PC-9 (cell line): ENCODE results near the gene ACMSD. TPM values are rescaled to one million over a fixed set of nuclear protein-coding genes. Genes with fewer than 3 reads are reported as not detected.
"Not testable (repeated sequence)": the region's sequence is repeated elsewhere in the genome, so short reads cannot be mapped to it uniquely, and the experiment has no call there.

Experiments used
- BruUV-seq: library from RNA; stranded (reverse); fragments of 400-500 nt; replicated peaks from 2 replicates; lab custom pipeline; 2021; lab: Mats Ljungman, UMichigan
- CTCF ChIA-PET: fragments of 300-600 bp; sonication (Branson Sonifier 250); formaldehyde crosslinking; loops from one replicate; lab custom pipeline; 2022; ENCODE audit warnings: antibody characterized with exemption; lab: Charles Lee
- POLR2A ChIA-PET: fragments of 300-600 bp; sonication (Branson Sonifier 250); formaldehyde crosslinking; loops from one replicate; lab custom pipeline; 2022; ENCODE audit warnings: antibody characterized with exemption; ENCODE audit not compliant: unreplicated experiment; lab: Charles Lee
- DNase-seq, 2 experiments: peaks; one replicate each; pipeline versions ENCODE4 v3.0.0 to v3.0.0-alpha.2; 2015 to 2022; ENCODE audit warnings: mixed read lengths in 1 of 2
- H2AFZ ChIP-seq: fragments of 200-600 bp; sonication (generic); 2 replicates; pipeline ENCODE4 v1.8.1; 2017; ENCODE audit warnings: antibody characterized with exemption
- H3F3A ChIP-seq: fragments of 200-600 bp; sonication (generic); 2 replicates; pipeline ENCODE4 v1.8.1; 2017; ENCODE audit warnings: antibody characterized with exemption, mild to moderate bottlenecking, low read depth; ENCODE audit not compliant: insufficient read depth
- H3K27ac ChIP-seq: fragments of 200-600 bp; sonication (generic); 2 replicates; pipeline ENCODE4 v1.6.1; 2016; ENCODE audit warnings: mixed run types
- H3K27me3 ChIP-seq: fragments of 200-600 bp; sonication (generic); 2 replicates; pipeline ENCODE4 v1.6.1; 2016; ENCODE audit warnings: low read depth, mixed run types; ENCODE audit not compliant: insufficient read depth
- H3K36me3 ChIP-seq: fragments of 200-600 bp; sonication (generic); 2 replicates; pipeline ENCODE4 v1.6.1; 2016; ENCODE audit warnings: low read depth, mixed run types
- H3K4me1 ChIP-seq: fragments of 200-600 bp; sonication (generic); replicated peaks from 2 replicates; pipeline ENCODE4 v1.6.1; 2016; ENCODE audit warnings: mixed run types; ENCODE audit not compliant: insufficient read depth
- H3K4me2 ChIP-seq: fragments of 200-600 bp; sonication (generic); 2 replicates; pipeline ENCODE4 v1.6.1; 2017; ENCODE audit warnings: mixed run types
- H3K4me3 ChIP-seq: fragments of 200-600 bp; sonication (generic); 2 replicates; pipeline ENCODE4 v1.6.1; 2016; ENCODE audit warnings: mixed run types
- H3K79me2 ChIP-seq: fragments of 200-600 bp; sonication (generic); 2 replicates; pipeline ENCODE4 v1.6.1; 2017; ENCODE audit warnings: low read depth, mixed run types
- H3K9me2 ChIP-seq: fragments of 200-600 bp; sonication (generic); 2 replicates; pipeline ENCODE4 v1.8.1; 2017; ENCODE audit warnings: mild to moderate bottlenecking; ENCODE audit not compliant: insufficient read depth
- H3K9me3 ChIP-seq: fragments of 200-600 bp; sonication (generic); 2 replicates; pipeline ENCODE4 v1.8.1; 2016; ENCODE audit warnings: low read depth; ENCODE audit not compliant: insufficient read depth
- H4K20me1 ChIP-seq: fragments of 200-600 bp; sonication (generic); 2 replicates; pipeline ENCODE4 v1.8.1; 2017; ENCODE audit not compliant: insufficient read depth
- EZH2 ChIP-seq: fragments of 200-600 bp; sonication (generic); IDR thresholded peaks from 2 replicates; pipeline ENCODE4 v1.8.0; 2017; ENCODE audit warnings: antibody characterized with exemption, low read depth
- intact Hi-C: fragments of 100-400 bp; cut with micrococcal nuclease; formaldehyde crosslinking; loops from one replicate; pipeline ENCODE4 v1.10.0; 2022; ENCODE audit not compliant: unreplicated experiment
- total RNA-seq: library from RNA; stranded (reverse); gene quantifications from 2 replicates; pipeline ENCODE4 v1.2.3, GENCODE V29; 2021
- TF ChIP-seq, protein P1 (sequence below): fragments of 200-600 bp; sonication (generic); conservative IDR thresholded peaks from 2 replicates; pipeline ENCODE4 v1.6.1; 2017; ENCODE audit warnings: mixed run types, antibody characterized with exemption, mild to moderate bottlenecking, moderate library complexity

ACMSD gene
- total RNA-seq, 1 experiment from 2014 or later = not detected

DNA sequence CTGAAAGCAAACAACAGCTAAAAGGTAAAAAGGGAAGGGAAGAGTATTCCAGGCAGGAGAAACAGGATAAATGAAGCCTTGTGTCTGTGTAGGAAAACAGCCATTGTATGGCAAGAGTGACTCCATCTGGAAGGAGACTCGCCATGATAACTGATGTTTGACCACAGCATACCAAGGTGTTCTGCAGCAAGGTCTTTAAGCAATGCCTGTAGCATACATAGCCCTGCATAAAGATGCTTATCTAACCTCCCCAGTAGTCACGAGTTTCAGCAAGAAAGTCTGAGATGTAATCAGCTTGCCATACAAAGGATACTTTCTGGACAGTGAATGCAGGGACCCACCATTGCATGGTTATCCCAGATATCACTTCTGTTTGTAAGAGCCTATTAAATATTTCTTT lies 68.3 kb downstream of the ACMSD start:
- DNase-seq = no peak
- no peaks in the 10 kb centered on the region for H3K9me2 ChIP-seq
- no peaks in the 10 kb centered on the region for H3K79me2 ChIP-seq
- no peak overlapping the region for H3K27ac ChIP-seq
- no peak overlapping the region for H3K4me2 ChIP-seq
- H3K36me3 ChIP-seq = no peaks in the 10 kb centered on the region
- no peak overlapping the region for H3K4me3 ChIP-seq
- CTCF ChIA-PET = no interaction called here
- H3K27me3 ChIP-seq = no peaks in the 10 kb centered on the region
- no peaks in the 10 kb centered on the region for H3F3A ChIP-seq
- no peaks in the 10 kb centered on the region for H3K9me3 ChIP-seq
- intact Hi-C loops = no loop called here
- H2AFZ ChIP-seq = no peak overlapping the region
- no peak for TF ChIP-seq EZH2
- TF ChIP-seq, protein P1, sequence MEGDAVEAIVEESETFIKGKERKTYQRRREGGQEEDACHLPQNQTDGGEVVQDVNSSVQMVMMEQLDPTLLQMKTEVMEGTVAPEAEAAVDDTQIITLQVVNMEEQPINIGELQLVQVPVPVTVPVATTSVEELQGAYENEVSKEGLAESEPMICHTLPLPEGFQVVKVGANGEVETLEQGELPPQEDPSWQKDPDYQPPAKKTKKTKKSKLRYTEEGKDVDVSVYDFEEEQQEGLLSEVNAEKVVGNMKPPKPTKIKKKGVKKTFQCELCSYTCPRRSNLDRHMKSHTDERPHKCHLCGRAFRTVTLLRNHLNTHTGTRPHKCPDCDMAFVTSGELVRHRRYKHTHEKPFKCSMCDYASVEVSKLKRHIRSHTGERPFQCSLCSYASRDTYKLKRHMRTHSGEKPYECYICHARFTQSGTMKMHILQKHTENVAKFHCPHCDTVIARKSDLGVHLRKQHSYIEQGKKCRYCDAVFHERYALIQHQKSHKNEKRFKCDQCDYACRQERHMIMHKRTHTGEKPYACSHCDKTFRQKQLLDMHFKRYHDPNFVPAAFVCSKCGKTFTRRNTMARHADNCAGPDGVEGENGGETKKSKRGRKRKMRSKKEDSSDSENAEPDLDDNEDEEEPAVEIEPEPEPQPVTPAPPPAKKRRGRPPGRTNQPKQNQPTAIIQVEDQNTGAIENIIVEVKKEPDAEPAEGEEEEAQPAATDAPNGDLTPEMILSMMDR = no peak
- no TSS peak for BruUV-seq
- H4K20me1 ChIP-seq = no peaks in the 10 kb centered on the region
- no peaks in the 10 kb centered on the region for H3K4me1 ChIP-seq
- POLR2A ChIA-PET = no interaction called here

- POLR2A ChIA-PET, intact Hi-C loops, BruUV-seq: not testable (repeated sequence)
Measured at GRCh38 chr2:134907441-134908116, 69.2 kb downstream of the ACMSD start.

DNA sequence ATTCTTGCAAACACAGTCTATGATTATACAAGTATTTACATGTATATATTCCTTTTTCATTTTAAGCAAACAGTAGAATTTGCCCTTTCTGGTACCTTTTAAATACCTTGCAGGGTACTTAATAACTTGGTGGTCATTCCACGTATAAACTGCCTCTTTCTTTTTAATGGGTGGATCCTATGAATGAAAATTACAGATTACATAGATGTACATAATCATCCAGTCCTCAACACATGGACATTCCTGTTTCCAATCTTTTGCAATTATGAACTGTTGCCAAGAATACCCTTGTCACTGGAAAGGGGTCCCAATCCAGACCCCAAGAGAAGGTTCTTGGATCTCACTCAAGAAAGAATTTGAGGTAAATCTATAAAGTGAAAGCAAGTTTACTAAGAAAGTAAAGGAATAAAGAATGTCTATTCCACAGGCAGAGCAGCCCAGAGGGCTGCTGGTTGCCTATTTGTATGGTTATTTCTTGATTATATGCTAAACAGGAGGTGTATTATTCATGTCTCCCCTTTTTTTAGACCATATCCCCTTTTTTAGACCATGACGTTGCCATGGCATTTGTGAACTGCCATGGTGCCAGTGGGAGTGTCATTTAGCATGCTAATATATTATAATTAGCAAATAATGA lies 72.5 kb downstream of the ACMSD start:
- POLR2A ChIA-PET = no interaction called here

More at GRCh38 chr2:134907441-134908116, 69.2 kb downstream of the ACMSD start:
- H3K79me2 ChIP-seq, H3K9me2 ChIP-seq, CTCF ChIA-PET, H3K9me3 ChIP-seq, H3F3A ChIP-seq, H3K4me1 ChIP-seq, H3K27me3 ChIP-seq, H3K4me2 ChIP-seq, H3K27ac ChIP-seq, H3K36me3 ChIP-seq, DNase-seq, H4K20me1 ChIP-seq, H2AFZ ChIP-seq, H3K4me3 ChIP-seq: not testable (repeated sequence)

More for the DNA sequence above, 72.5 kb downstream of the ACMSD start:
- Histone ChIP-seq H3K36me3 (no peaks in the 10 kb centered on the region), H3K9me2 (no peaks in the 10 kb centered on the region), H3K9me3 (peaks cover 9% of the 10 kb centered on the region; the same call in 1 of the 2 replicates), H3K27me3 (no peaks in the 10 kb centered on the region), H3K4me2 (no peak overlapping the region), H3K4me3 (no peak overlapping the region), H4K20me1 (no peaks in the 10 kb centered on the region), H3K27ac (no peak overlapping the region), H3K79me2 (no peaks in the 10 kb centered on the region), H3K4me1 (no peaks in the 10 kb centered on the region), H2AFZ (no peak overlapping the region), H3F3A (no peaks in the 10 kb centered on the region)
- TF ChIP-seq, protein P1 = no peak
- no peak for TF ChIP-seq EZH2
- no peak for DNase-seq
- no TSS peak for BruUV-seq
- CTCF ChIA-PET = no interaction called here
- intact Hi-C loops = loop anchor here (10.0 kb wide), 2 partner anchors 144 to 796 kb away; partner anchors contain the start of gene RAB3GAP1
